H9 (cell line): ENCODE data around the gene SPOCK3. TPM values are rescaled to one million over a fixed set of nuclear protein-coding genes. Genes with fewer than 3 reads are reported as not detected.

Experiments used
- DNase-seq: peaks from one replicate; pipeline ENCODE4 v3.0.0-alpha.2; 2017
- H2AFZ ChIP-seq: one replicate; pipeline ENCODE4 v1.6.1; 2013; ENCODE audit warnings: mild to moderate bottlenecking, low read length, control low read depth, moderate library complexity
- H2AK5ac ChIP-seq: 2 replicates; pipeline ENCODE4 v1.6.1; 2013; ENCODE audit warnings: low read length, control low read depth, mixed read lengths; ENCODE audit not compliant: insufficient read length
- H2BK120ac ChIP-seq: one replicate; pipeline ENCODE4 v1.6.1; 2013; ENCODE audit warnings: low read depth, mild to moderate bottlenecking, low read length, control low read depth, inconsistent platforms; ENCODE audit not compliant: poor library complexity, severe bottlenecking
- H2BK12ac ChIP-seq: 2 replicates; pipeline ENCODE4 v1.6.1; 2013; ENCODE audit warnings: low read length, control low read depth, mixed read lengths, low read depth; ENCODE audit not compliant: insufficient read length
- H2BK15ac ChIP-seq: 2 replicates; pipeline ENCODE4 v1.6.1; 2013; ENCODE audit warnings: low read depth, low read length, control low read depth
- H2BK20ac ChIP-seq: one replicate; pipeline ENCODE4 v1.6.1; 2013; ENCODE audit warnings: low read depth, mild to moderate bottlenecking, low read length, control low read depth, inconsistent platforms; ENCODE audit not compliant: poor library complexity, severe bottlenecking
- H2BK5ac ChIP-seq: 2 replicates; pipeline ENCODE4 v1.6.1; 2013; ENCODE audit warnings: low read length, control low read depth, mixed read lengths; ENCODE audit not compliant: insufficient read length
- H3K14ac ChIP-seq: 2 replicates; pipeline ENCODE4 v1.6.1; 2013; ENCODE audit warnings: low read length, control low read depth; ENCODE audit not compliant: insufficient read depth
- H3K18ac ChIP-seq: 2 replicates; pipeline ENCODE4 v1.6.1; 2013; ENCODE audit warnings: low read depth, mild to moderate bottlenecking, mixed read lengths, low read length, control low read depth; ENCODE audit not compliant: insufficient read length
- H3K23ac ChIP-seq: 2 replicates; pipeline ENCODE4 v1.6.1; 2013; ENCODE audit warnings: low read length, control low read depth, mixed read lengths, low read depth; ENCODE audit not compliant: insufficient read length
- H3K23me2 ChIP-seq: 2 replicates; pipeline ENCODE4 v1.6.1; 2013; ENCODE audit warnings: low read depth, mild to moderate bottlenecking, mixed read lengths, low read length, control low read depth; ENCODE audit not compliant: insufficient read length, poor library complexity, severe bottlenecking
- H3K27ac ChIP-seq: 2 replicates; pipeline ENCODE4 v1.5.1; 2013; ENCODE audit warnings: low read length, control low read depth, mixed read lengths, low read depth; ENCODE audit not compliant: insufficient read length
- H3K27me3 ChIP-seq: 2 replicates; pipeline ENCODE4 v1.6.1; 2013; ENCODE audit warnings: low read length, control low read depth, inconsistent platforms; ENCODE audit not compliant: insufficient read depth
- H3K4ac ChIP-seq: 2 replicates; pipeline ENCODE4 v1.6.1; 2013; ENCODE audit warnings: low read depth, mild to moderate bottlenecking, control low read depth, inconsistent platforms, low read length, moderate library complexity
- H3K4me1 ChIP-seq: 2 replicates; pipeline ENCODE4 v1.6.1; 2013; ENCODE audit warnings: low read length, control low read depth, inconsistent platforms; ENCODE audit not compliant: insufficient read depth
- H3K4me2 ChIP-seq: 2 replicates; pipeline ENCODE4 v1.6.1; 2013; ENCODE audit warnings: low read length, control low read depth, mixed read lengths; ENCODE audit not compliant: insufficient read length, insufficient read depth
- H3K56ac ChIP-seq: 2 replicates; pipeline ENCODE4 v1.6.1; 2013; ENCODE audit warnings: low read depth, mild to moderate bottlenecking, mixed read lengths, low read length, control low read depth; ENCODE audit not compliant: insufficient read length
- H3K79me1 ChIP-seq: 2 replicates; pipeline ENCODE4 v1.6.1; 2013; ENCODE audit warnings: low read depth, mild to moderate bottlenecking, moderate library complexity, low read length, control low read depth, inconsistent platforms; ENCODE audit not compliant: insufficient read depth, poor library complexity, severe bottlenecking
- H3K79me2 ChIP-seq: 2 replicates; pipeline ENCODE4 v1.6.1; 2013; ENCODE audit warnings: low read length, control low read depth, inconsistent platforms; ENCODE audit not compliant: insufficient read depth
- H3K9ac ChIP-seq: 2 replicates; pipeline ENCODE4 v1.6.1; 2013; ENCODE audit warnings: low read length, control low read depth, mixed read lengths; ENCODE audit not compliant: insufficient read length; ENCODE audit errors: extremely low read depth
- H3K9me3 ChIP-seq: one replicate; pipeline ENCODE4 v1.6.1; 2013; ENCODE audit warnings: low read depth, low read length, inconsistent platforms; ENCODE audit not compliant: control insufficient read depth
- H3T11ph ChIP-seq: one replicate; pipeline ENCODE4 v1.6.1; 2013; ENCODE audit warnings: mild to moderate bottlenecking, low read length, control low read depth, inconsistent platforms
- H4K20me1 ChIP-seq: one replicate; pipeline ENCODE4 v1.6.1; 2013; ENCODE audit not compliant: control insufficient read depth, insufficient read length, insufficient read depth
- H4K5ac ChIP-seq: 2 replicates; pipeline ENCODE4 v1.6.1; 2013; ENCODE audit warnings: low read depth, mild to moderate bottlenecking, mixed read lengths, low read length, control low read depth; ENCODE audit not compliant: insufficient read length
- H4K8ac ChIP-seq: replicated peaks from 2 replicates; pipeline ENCODE4 v1.6.1; 2013; ENCODE audit warnings: low read length, control low read depth, mixed read lengths, low read depth; ENCODE audit not compliant: insufficient read length
- H4K91ac ChIP-seq: 2 replicates; pipeline ENCODE4 v1.6.1; 2013; ENCODE audit warnings: low read depth, mild to moderate bottlenecking, moderate library complexity, mixed read lengths, low read length, control low read depth; ENCODE audit not compliant: insufficient read length
- H3K27ac Mint-ChIP-seq, 3 experiments: 2 replicates in 2 of 3; 3 replicates in 1 of 3; pipeline ENCODE4 v1.8.0; 2020 to 2021; ENCODE audit warnings: mixed read lengths in 3 of 3, mild to moderate bottlenecking in 1 of 3, moderate library complexity in 1 of 3
- H3K27me3 Mint-ChIP-seq: 2 replicates; pipeline ENCODE4 v1.8.0; 2021; ENCODE audit warnings: low read depth, mild to moderate bottlenecking, moderate library complexity, mixed read lengths
- H3K36me3 Mint-ChIP-seq, 3 experiments: 2 replicates in 2 of 3; 3 replicates in 1 of 3; pipeline ENCODE4 v1.8.0; 2020 to 2021; ENCODE audit warnings: low read depth in 3 of 3, mixed read lengths in 3 of 3; ENCODE audit not compliant: insufficient read depth in 1 of 3
- H3K4me1 Mint-ChIP-seq, 2 experiments: 2 replicates each; pipeline ENCODE4 v1.8.0; 2020; ENCODE audit warnings: mixed read lengths in 2 of 2
- H3K4me3 Mint-ChIP-seq, 2 experiments: 2 replicates in 1 of 2; 3 replicates in 1 of 2; pipeline ENCODE4 v1.8.0; 2020 to 2021; ENCODE audit warnings: mild to moderate bottlenecking in 2 of 2, mixed read lengths in 2 of 2, moderate library complexity in 1 of 2
- H3K9me3 Mint-ChIP-seq, 2 experiments: 2 replicates in 1 of 2; 3 replicates in 1 of 2; pipeline ENCODE4 v1.8.0; 2020; ENCODE audit warnings: mild to moderate bottlenecking in 2 of 2, mixed read lengths in 2 of 2, moderate library complexity in 1 of 2
- WGBS: extraction: QIAGEN DNeasy Blood & Tissue Kit; methylation state at CpG from one replicate; pipeline ENCODE4 v1.1.7; 2013; ENCODE audit warnings: missing lambda C conversion rate, low lambda C conversion rate, mixed read lengths; ENCODE audit not compliant: insufficient read length; ENCODE audit errors: extremely low coverage; 5-methylcytosine and 5-hydroxymethylcytosine counted together
- total RNA-seq: library from RNA; stranded (reverse); gene quantifications from 2 replicates; pipeline ENCODE4 v1.2.1, GENCODE V29; 2021
- TF ChIP-seq, protein P1 (sequence below): fragments of 200-600 bp; sonication (generic); conservative IDR thresholded peaks from 3 replicates; pipeline ENCODE4 v1.8.0; 2021; ENCODE audit warnings: antibody characterized with exemption, mild to moderate bottlenecking

The SPOCK3 gene
- total RNA-seq, 1 experiment from 2014 or later, result 0.28 TPM

DNA sequence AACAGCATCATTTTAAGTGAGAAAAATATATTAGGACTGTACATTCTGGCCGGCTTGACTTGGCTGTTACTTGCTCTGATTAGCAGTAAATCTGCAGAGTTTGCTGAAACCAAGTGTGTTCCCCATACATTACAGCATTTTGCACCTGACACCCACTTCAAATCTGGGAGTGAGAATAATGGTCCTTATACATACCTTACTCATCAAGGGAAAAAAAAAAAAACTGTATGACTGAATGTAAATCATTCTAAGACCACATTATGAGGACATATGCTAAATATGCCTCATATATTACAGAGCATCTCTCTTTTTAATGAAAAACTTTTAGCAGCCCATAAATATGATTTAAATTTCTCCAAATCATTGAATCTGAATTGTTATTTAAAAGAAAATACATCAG is 406.7 kb downstream of the SPOCK3 start:
- Histone ChIP-seq H4K5ac (no peak overlapping the region), H3K9ac (no peak overlapping the region), H3K18ac (no peak overlapping the region), H2AFZ (no peak overlapping the region), H3K23ac (no peak overlapping the region), H2BK20ac (no peak overlapping the region), H4K20me1 (no peaks in the 10 kb centered on the region), H3K79me2 (no peaks in the 10 kb centered on the region), H3T11ph (no peak overlapping the region), H3K9me3 (no peaks in the 10 kb centered on the region), H3K14ac (no peak overlapping the region), H3K4me1 (no peaks in the 10 kb centered on the region), H3K27me3 (no peaks in the 10 kb centered on the region; the same call in 1 of the 2 replicates), H3K27ac (no peak overlapping the region), H3K79me1 (no peaks in the 10 kb centered on the region), H2AK5ac (no peak overlapping the region), H4K8ac (no peak overlapping the region), H4K91ac (no peak overlapping the region), H2BK5ac (no peak overlapping the region), H3K4me2 (no peak overlapping the region), H2BK12ac (no peak overlapping the region), H3K56ac (no peak overlapping the region), H3K23me2 (no peaks in the 10 kb centered on the region), H2BK15ac (no peak overlapping the region), H2BK120ac (no peak overlapping the region), H3K4ac (no peak overlapping the region)
- Mint-ChIP-seq H3K4me1 (no peaks in the 10 kb centered on the region), H3K27ac (no peak overlapping the region), H3K4me3 (no peak overlapping the region), H3K36me3 (no peaks in the 10 kb centered on the region; a peak in 1 of 7 replicates), H3K27me3 (no peaks in the 10 kb centered on the region), H3K9me3 (peaks cover 3% of the 10 kb centered on the region in 2 experiments)
- no CpG with 5 or more reads among the region's 1 CpG for WGBS
- TF ChIP-seq, protein P1, sequence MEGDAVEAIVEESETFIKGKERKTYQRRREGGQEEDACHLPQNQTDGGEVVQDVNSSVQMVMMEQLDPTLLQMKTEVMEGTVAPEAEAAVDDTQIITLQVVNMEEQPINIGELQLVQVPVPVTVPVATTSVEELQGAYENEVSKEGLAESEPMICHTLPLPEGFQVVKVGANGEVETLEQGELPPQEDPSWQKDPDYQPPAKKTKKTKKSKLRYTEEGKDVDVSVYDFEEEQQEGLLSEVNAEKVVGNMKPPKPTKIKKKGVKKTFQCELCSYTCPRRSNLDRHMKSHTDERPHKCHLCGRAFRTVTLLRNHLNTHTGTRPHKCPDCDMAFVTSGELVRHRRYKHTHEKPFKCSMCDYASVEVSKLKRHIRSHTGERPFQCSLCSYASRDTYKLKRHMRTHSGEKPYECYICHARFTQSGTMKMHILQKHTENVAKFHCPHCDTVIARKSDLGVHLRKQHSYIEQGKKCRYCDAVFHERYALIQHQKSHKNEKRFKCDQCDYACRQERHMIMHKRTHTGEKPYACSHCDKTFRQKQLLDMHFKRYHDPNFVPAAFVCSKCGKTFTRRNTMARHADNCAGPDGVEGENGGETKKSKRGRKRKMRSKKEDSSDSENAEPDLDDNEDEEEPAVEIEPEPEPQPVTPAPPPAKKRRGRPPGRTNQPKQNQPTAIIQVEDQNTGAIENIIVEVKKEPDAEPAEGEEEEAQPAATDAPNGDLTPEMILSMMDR, result no peak
- no peak for DNase-seq
